ENCODE measurements around the gene RBM24.
"Not testable (repeated sequence)": the region's sequence is repeated elsewhere in the genome, so short reads cannot be mapped to it uniquely, and the experiment has no call there.

RBM24 gene

GRCh38 chr6:17291778-17292177 lies 10.6 kb downstream of the RBM24 start:
- no peak for DNase-seq (ENCODE audit: low spot score)

GRCh38 chr6:17292600-17293133 lies 11.5 kb downstream of the RBM24 start:
- DNase-seq (ENCODE audit: low spot score) = no peak

GRCh38 chr6:17293395-17293794 lies 12.2 kb downstream of the RBM24 start:
- DNase-seq (ENCODE audit: low spot score) = no peak

- DNase-seq (ENCODE audit: low spot score) = no peak
These were observed 16.3 kb downstream of the RBM24 start for GRCh38 chr6:17297271-17298080.

- DNase-seq (ENCODE audit: low spot score) = no peak
These were observed 17.1 kb downstream of the RBM24 start for GRCh38 chr6:17298257-17298656.

- DNase-seq (ENCODE audit: low spot score) = no peak
These were observed 18.1 kb downstream of the RBM24 start for GRCh38 chr6:17299222-17299621.

- no peak for DNase-seq (ENCODE audit: low spot score)
These were observed 18.6 kb downstream of the RBM24 start for GRCh38 chr6:17299750-17300149.

GRCh38 chr6:17300637-17301036 lies 19.5 kb downstream of the RBM24 start:
- no peak for DNase-seq (ENCODE audit: low spot score)

GRCh38 chr6:17303444-17303843 lies 22.3 kb downstream of the RBM24 start:
- no peak for DNase-seq (ENCODE audit: low spot score)

GRCh38 chr6:17305219-17306001 lies 24.2 kb downstream of the RBM24 start:
- DNase-seq (ENCODE audit: low spot score) = no peak

- DNase-seq (ENCODE audit: low spot score) = no peak
These were observed 30.6 kb downstream of the RBM24 start for GRCh38 chr6:17311595-17312311.

GRCh38 chr6:17313238-17313637 lies 32.1 kb downstream of the RBM24 start:
- DNase-seq (ENCODE audit: low spot score) = not testable (repeated sequence)

GRCh38 chr6:17313971-17314370 lies 32.8 kb downstream of the RBM24 start:
- DNase-seq (ENCODE audit: low spot score) = no peak

GRCh38 chr6:17315262-17315661 lies 34.1 kb downstream of the RBM24 start:
- DNase-seq (ENCODE audit: low spot score) = no peak

- DNase-seq (ENCODE audit: low spot score) = no peak
These were observed 37.4 kb downstream of the RBM24 start for GRCh38 chr6:17318435-17319165.

GRCh38 chr6:17320266-17320665 lies 39.1 kb downstream of the RBM24 start:
- not testable (repeated sequence) for DNase-seq (ENCODE audit: low spot score)

- DNase-seq (ENCODE audit: low spot score) = no peak
These were observed 50.1 kb downstream of the RBM24 start for GRCh38 chr6:17331238-17331637.

GRCh38 chr6:17334265-17334664 lies 53.1 kb downstream of the RBM24 start:
- no peak for DNase-seq (ENCODE audit: low spot score)

- DNase-seq (ENCODE audit: low spot score) = no peak
These were observed 55.3 kb downstream of the RBM24 start for GRCh38 chr6:17336425-17336824.

GRCh38 chr6:17339308-17339670 lies 58.1 kb downstream of the RBM24 start:
- no peak for DNase-seq (ENCODE audit: low spot score)

GRCh38 chr6:17341117-17341805 lies 60.1 kb downstream of the RBM24 start:
- DNase-seq (ENCODE audit: low spot score) = no peak
